Measurements from ENCODE around the gene DNM3.

The DNM3 gene

DNA sequence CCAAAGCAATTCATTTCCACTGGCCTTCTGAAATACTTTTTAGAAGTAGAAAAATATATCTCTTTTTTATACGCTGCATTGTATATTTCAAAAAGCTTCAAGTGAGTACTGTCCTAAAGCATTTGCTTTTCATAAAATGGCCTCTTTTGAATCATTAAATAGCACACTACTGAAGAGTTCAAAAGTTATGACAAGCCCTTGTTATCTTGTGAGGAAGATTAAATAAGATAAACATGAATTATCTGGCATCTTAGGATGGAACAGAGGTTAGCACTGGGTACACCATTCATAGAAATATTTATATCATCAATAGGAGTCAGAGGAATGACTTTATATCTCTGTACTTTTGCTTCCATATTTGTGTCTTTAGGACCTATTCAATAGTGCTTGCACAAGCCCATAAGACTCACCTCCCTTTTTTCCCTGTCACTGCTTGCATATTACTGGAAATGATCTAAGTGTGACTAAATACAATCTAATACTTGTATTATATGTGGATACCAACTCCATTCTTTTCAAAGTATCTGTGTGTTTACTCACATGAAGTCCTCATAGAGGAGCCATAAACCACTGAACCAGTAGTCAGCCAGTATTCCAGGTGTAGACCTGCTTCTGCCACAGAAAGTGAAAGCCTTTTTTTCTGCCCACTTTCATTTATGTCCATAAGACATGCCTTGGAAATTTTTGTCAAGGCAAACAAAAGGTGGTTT is 305.0 kb downstream of the DNM3 start:
- no peaks in the 10 kb centered on the region for H3K27me3 ChIP-seq (ENCODE audit: control insufficient read depth, insufficient read depth, low read length)
- H3K4me3 ChIP-seq (ENCODE audit: low read length), result no peak overlapping the region
- no peak overlapping the region for H3K9ac ChIP-seq (ENCODE audit: low read length)
- H3K27ac ChIP-seq (ENCODE audit: low read depth, low read length), result peak overlapping the region; percentile 91
- H3K36me3 ChIP-seq (ENCODE audit: control insufficient read depth, insufficient read depth, low read length), result no peaks in the 10 kb centered on the region
- H3K4me1 ChIP-seq (ENCODE audit: control insufficient read depth, insufficient read depth, low read length), result peaks cover 4% of the 10 kb centered on the region

GRCh38 chr1:172147541-172147940 is 306.2 kb downstream of the DNM3 start:
- no peaks in the 10 kb centered on the region for H3K36me3 ChIP-seq (ENCODE audit: control insufficient read depth, insufficient read depth, low read length)
- no peaks in the 10 kb centered on the region for H3K27me3 ChIP-seq (ENCODE audit: control insufficient read depth, insufficient read depth, low read length)
- no peak overlapping the region for H3K27ac ChIP-seq (ENCODE audit: low read depth, low read length)
- H3K4me3 ChIP-seq (ENCODE audit: low read length), result no peak overlapping the region
- peaks cover 4% of the 10 kb centered on the region for H3K4me1 ChIP-seq (ENCODE audit: control insufficient read depth, insufficient read depth, low read length)
- no peak overlapping the region for H3K9ac ChIP-seq (ENCODE audit: low read length)

- Histone ChIP-seq H3K27me3 (ENCODE audit: control insufficient read depth, insufficient read depth, low read length) (no peaks in the 10 kb centered on the region), H3K4me3 (ENCODE audit: low read length) (no peak overlapping the region), H3K36me3 (ENCODE audit: control insufficient read depth, insufficient read depth, low read length) (no peaks in the 10 kb centered on the region), H3K9ac (ENCODE audit: low read length) (no peak overlapping the region), H3K4me1 (ENCODE audit: control insufficient read depth, insufficient read depth, low read length) (peaks cover 4% of the 10 kb centered on the region), H3K27ac (ENCODE audit: low read depth, low read length) (no peak overlapping the region)
Observed at GRCh38 chr1:172148213-172148612, 306.9 kb downstream of the DNM3 start.

- Histone ChIP-seq H3K27me3 (ENCODE audit: control insufficient read depth, insufficient read depth, low read length) (no peaks in the 10 kb centered on the region), H3K27ac (ENCODE audit: low read depth, low read length) (no peak overlapping the region), H3K4me3 (ENCODE audit: low read length) (no peak overlapping the region), H3K36me3 (ENCODE audit: control insufficient read depth, insufficient read depth, low read length) (no peaks in the 10 kb centered on the region), H3K9ac (ENCODE audit: low read length) (no peak overlapping the region), H3K4me1 (ENCODE audit: control insufficient read depth, insufficient read depth, low read length) (peaks cover 4% of the 10 kb centered on the region)
Observed at GRCh38 chr1:172148707-172149106, 307.4 kb downstream of the DNM3 start.

GRCh38 chr1:172149346-172149745 is 308.0 kb downstream of the DNM3 start:
- Histone ChIP-seq H3K4me3 (ENCODE audit: low read length) (no peak overlapping the region), H3K36me3 (ENCODE audit: control insufficient read depth, insufficient read depth, low read length) (no peaks in the 10 kb centered on the region), H3K9ac (ENCODE audit: low read length) (no peak overlapping the region), H3K4me1 (ENCODE audit: control insufficient read depth, insufficient read depth, low read length) (peaks cover 4% of the 10 kb centered on the region), H3K27me3 (ENCODE audit: control insufficient read depth, insufficient read depth, low read length) (no peaks in the 10 kb centered on the region), H3K27ac (ENCODE audit: low read depth, low read length) (no peak overlapping the region)

- no peak overlapping the region for H3K9ac ChIP-seq (ENCODE audit: low read length)
- no peaks in the 10 kb centered on the region for H3K4me1 ChIP-seq (ENCODE audit: control insufficient read depth, insufficient read depth, low read length)
- H3K4me3 ChIP-seq (ENCODE audit: low read length), result no peak overlapping the region
- H3K36me3 ChIP-seq (ENCODE audit: control insufficient read depth, insufficient read depth, low read length), result no peaks in the 10 kb centered on the region
- no peak overlapping the region for H3K27ac ChIP-seq (ENCODE audit: low read depth, low read length)
- H3K27me3 ChIP-seq (ENCODE audit: control insufficient read depth, insufficient read depth, low read length), result no peaks in the 10 kb centered on the region
Observed at GRCh38 chr1:172154551-172154950, 313.3 kb downstream of the DNM3 start.

- Histone ChIP-seq H3K27me3 (ENCODE audit: control insufficient read depth, insufficient read depth, low read length) (no peaks in the 10 kb centered on the region), H3K4me3 (ENCODE audit: low read length) (no peak overlapping the region), H3K4me1 (ENCODE audit: control insufficient read depth, insufficient read depth, low read length) (no peaks in the 10 kb centered on the region), H3K36me3 (ENCODE audit: control insufficient read depth, insufficient read depth, low read length) (no peaks in the 10 kb centered on the region), H3K9ac (ENCODE audit: low read length) (no peak overlapping the region), H3K27ac (ENCODE audit: low read depth, low read length) (no peak overlapping the region)
Observed at GRCh38 chr1:172155766-172156165, 314.5 kb downstream of the DNM3 start.

DNA sequence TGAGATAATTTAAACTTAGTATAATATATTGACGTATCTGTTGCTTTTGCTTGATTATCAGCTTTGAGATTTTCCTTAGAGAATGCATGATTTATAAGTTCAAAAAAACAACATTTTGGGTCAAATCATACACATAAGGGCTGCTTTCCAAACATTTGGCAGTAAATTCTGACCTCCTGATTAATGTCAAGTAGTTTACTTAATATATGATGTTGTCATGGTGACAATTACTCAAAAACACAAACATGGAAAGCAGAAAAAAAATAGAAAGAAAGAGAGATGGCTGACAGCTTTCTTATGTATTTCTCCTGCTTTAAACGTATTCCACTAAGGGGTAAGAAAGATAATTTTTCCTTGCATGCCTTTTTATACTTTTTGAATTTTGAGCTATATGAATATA is 320.9 kb downstream of the DNM3 start:
- H3K9ac ChIP-seq (ENCODE audit: low read length), result no peak overlapping the region
- no peak overlapping the region for H3K27ac ChIP-seq (ENCODE audit: low read depth, low read length)
- H3K27me3 ChIP-seq (ENCODE audit: control insufficient read depth, insufficient read depth, low read length), result no peaks in the 10 kb centered on the region

GRCh38 chr1:172163498-172164215 is 322.4 kb downstream of the DNM3 start:
- no peaks in the 10 kb centered on the region for H3K27me3 ChIP-seq (ENCODE audit: control insufficient read depth, insufficient read depth, low read length)
- no peaks in the 10 kb centered on the region for H3K4me1 ChIP-seq (ENCODE audit: control insufficient read depth, insufficient read depth, low read length)
- no peaks in the 10 kb centered on the region for H3K36me3 ChIP-seq (ENCODE audit: control insufficient read depth, insufficient read depth, low read length)
- no peak overlapping the region for H3K9ac ChIP-seq (ENCODE audit: low read length)
- H3K27ac ChIP-seq (ENCODE audit: low read depth, low read length), result no peak overlapping the region
- H3K4me3 ChIP-seq (ENCODE audit: low read length), result no peak overlapping the region

More for the DNA sequence above, 320.9 kb downstream of the DNM3 start:
- Histone ChIP-seq H3K36me3 (ENCODE audit: control insufficient read depth, insufficient read depth, low read length) (no peaks in the 10 kb centered on the region), H3K4me3 (ENCODE audit: low read length) (no peak overlapping the region), H3K4me1 (ENCODE audit: control insufficient read depth, insufficient read depth, low read length) (no peaks in the 10 kb centered on the region)

DNA sequence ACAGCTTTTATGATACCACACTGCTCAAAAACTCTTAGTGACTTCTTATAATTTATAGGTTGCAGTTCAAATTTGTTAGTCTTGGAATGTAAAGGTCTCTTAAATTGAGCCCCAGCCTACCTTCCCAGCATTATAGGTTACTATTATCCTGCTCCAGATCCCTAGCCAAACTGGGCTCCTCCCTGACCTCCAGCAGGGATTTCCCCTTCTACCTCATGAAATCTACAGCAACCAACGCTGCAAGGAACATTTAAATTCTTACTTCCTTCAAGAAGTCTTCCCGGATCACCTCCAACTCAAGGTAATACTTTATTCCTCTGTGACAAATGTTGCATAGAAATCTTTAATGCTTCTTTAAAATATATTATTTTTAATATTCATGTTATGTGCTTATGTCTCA is 324.1 kb downstream of the DNM3 start:
- H3K4me1 ChIP-seq (ENCODE audit: control insufficient read depth, insufficient read depth, low read length), result no peaks in the 10 kb centered on the region
- H3K4me3 ChIP-seq (ENCODE audit: low read length), result no peak overlapping the region
- no peaks in the 10 kb centered on the region for H3K36me3 ChIP-seq (ENCODE audit: control insufficient read depth, insufficient read depth, low read length)
- no peak overlapping the region for H3K9ac ChIP-seq (ENCODE audit: low read length)
- no peak overlapping the region for H3K27ac ChIP-seq (ENCODE audit: low read depth, low read length)
- H3K27me3 ChIP-seq (ENCODE audit: control insufficient read depth, insufficient read depth, low read length), result no peaks in the 10 kb centered on the region

GRCh38 chr1:172167796-172168596 is 326.7 kb downstream of the DNM3 start:
- Histone ChIP-seq H3K4me3 (ENCODE audit: low read length) (no peak overlapping the region), H3K9ac (ENCODE audit: low read length) (no peak overlapping the region), H3K4me1 (ENCODE audit: control insufficient read depth, insufficient read depth, low read length) (no peaks in the 10 kb centered on the region), H3K27me3 (ENCODE audit: control insufficient read depth, insufficient read depth, low read length) (no peaks in the 10 kb centered on the region), H3K27ac (ENCODE audit: low read depth, low read length) (no peak overlapping the region), H3K36me3 (ENCODE audit: control insufficient read depth, insufficient read depth, low read length) (no peaks in the 10 kb centered on the region)

- Histone ChIP-seq H3K27ac (ENCODE audit: low read depth, low read length) (no peak overlapping the region), H3K4me1 (ENCODE audit: control insufficient read depth, insufficient read depth, low read length) (no peaks in the 10 kb centered on the region), H3K9ac (ENCODE audit: low read length) (no peak overlapping the region), H3K36me3 (ENCODE audit: control insufficient read depth, insufficient read depth, low read length) (no peaks in the 10 kb centered on the region), H3K27me3 (ENCODE audit: control insufficient read depth, insufficient read depth, low read length) (no peaks in the 10 kb centered on the region), H3K4me3 (ENCODE audit: low read length) (no peak overlapping the region)
Observed at GRCh38 chr1:172168597-172168872, 327.2 kb downstream of the DNM3 start.
